SK-N-SH treated with all-trans-retinoic acid at 6 μM for 48 hours (cell line): ENCODE results near the gene GLI3.

ENCODE experiments used
- CREB5 ChIP-seq: fragments of 250-450 bp; sonication (Bioruptor Pico); IDR thresholded peaks from 2 replicates; pipeline ENCODE4 v1.5.1; 2020; ENCODE audit warnings: low read depth, mild to moderate bottlenecking, moderate library complexity
- PATZ1 ChIP-seq: fragments of 250-450 bp; sonication (Bioruptor Pico); IDR thresholded peaks from 2 replicates; pipeline ENCODE4 v1.8.0; 2020; ENCODE audit warnings: mild to moderate bottlenecking, moderate library complexity, borderline replicate concordance

GRCh38 chr7:42274053-42274452, 37.0 kb upstream of the GLI3 start:
- TF ChIP-seq CREB5 (CRISPR knock-in tag) (no peak), PATZ1 (CRISPR knock-in tag) (no peak)
